Mammary epithelial cell (primary cell): ENCODE measurements around the gene CPNE9.

ENCODE experiments used
- EZH2 ChIP-seq: IDR thresholded peaks from 2 replicates; pipeline ENCODE4 v1.6.1; 2012; ENCODE audit warnings: low read length, inconsistent platforms, borderline replicate concordance
- TF ChIP-seq, protein P1 (sequence below), 2 donors: IDR thresholded peaks in 1 of 2; conservative IDR thresholded peaks in 1 of 2; 2 replicates each; pipeline ENCODE4 v1.5.1; 2011 to 2012; ENCODE audit warnings: inconsistent platforms in 2 of 2, low read length in 2 of 2, mild to moderate bottlenecking in 2 of 2, control low read depth in 1 of 2, low read depth in 1 of 2; ENCODE audit not compliant: insufficient read depth in 1 of 2; ENCODE audit errors: extremely low read depth in 1 of 2

DNA sequence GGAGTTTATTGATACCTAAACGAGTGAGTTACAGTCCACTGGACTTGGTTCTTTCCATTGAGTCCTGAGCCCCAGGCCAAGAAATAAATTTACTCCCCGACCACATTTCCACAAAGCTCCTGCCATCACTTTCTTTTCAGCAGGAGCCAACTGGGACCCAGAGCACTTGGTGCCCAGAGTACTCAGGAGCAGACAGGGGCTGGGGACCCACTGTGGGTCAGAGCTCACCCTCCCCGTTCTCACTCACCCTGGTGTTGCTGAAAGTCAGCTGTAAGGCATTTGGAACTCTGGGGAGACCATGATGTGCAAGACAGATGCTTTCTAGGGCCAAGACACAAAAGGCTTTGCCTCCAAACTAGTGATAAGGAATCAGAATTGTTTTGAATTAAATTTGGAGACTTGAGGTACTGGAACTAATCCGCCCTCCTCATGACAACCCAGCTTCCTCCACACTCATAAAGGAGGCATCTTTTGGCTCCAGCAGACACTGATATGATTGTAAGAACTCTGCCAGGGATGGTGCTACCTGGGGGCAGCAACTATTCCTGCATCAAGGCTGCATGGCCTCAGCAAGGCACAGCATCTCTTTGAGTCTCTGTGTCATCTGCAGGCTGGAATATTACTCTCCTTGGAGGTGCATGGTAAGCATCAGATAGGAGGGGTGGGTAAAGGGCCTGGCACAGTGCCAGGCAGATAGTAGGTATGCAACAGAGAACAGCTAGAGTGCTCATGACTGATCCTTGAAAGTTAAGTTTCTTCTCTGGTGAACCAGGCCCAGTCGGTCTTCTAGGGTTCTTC lies 73.5 kb downstream of the CPNE9 start:
- TF ChIP-seq, protein P1, sequence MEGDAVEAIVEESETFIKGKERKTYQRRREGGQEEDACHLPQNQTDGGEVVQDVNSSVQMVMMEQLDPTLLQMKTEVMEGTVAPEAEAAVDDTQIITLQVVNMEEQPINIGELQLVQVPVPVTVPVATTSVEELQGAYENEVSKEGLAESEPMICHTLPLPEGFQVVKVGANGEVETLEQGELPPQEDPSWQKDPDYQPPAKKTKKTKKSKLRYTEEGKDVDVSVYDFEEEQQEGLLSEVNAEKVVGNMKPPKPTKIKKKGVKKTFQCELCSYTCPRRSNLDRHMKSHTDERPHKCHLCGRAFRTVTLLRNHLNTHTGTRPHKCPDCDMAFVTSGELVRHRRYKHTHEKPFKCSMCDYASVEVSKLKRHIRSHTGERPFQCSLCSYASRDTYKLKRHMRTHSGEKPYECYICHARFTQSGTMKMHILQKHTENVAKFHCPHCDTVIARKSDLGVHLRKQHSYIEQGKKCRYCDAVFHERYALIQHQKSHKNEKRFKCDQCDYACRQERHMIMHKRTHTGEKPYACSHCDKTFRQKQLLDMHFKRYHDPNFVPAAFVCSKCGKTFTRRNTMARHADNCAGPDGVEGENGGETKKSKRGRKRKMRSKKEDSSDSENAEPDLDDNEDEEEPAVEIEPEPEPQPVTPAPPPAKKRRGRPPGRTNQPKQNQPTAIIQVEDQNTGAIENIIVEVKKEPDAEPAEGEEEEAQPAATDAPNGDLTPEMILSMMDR (conservative IDR thresholded peaks at IDR 0.05 in 1 of 2, IDR thresholded peaks at IDR 0.05 in 1 of 2; ENCODE audit: extremely low read depth in 1 of 2, insufficient read depth in 1 of 2, low read depth in 1 of 2, low read length in 2 of 2) = no peak
- no peak for TF ChIP-seq EZH2
